GM12878 (cell line): ENCODE data around the gene CLCNKA. TPM values are rescaled to one million over a fixed set of nuclear protein-coding genes. Genes with fewer than 3 reads are reported as not detected.

Experiments
- ASH2L ChIP-seq: fragments of 300-600, 200-600 bp; sonication (generic); IDR thresholded peaks from 2 replicates; pipeline ENCODE4 v1.6.1; 2017; ENCODE audit warnings: low read depth, mild to moderate bottlenecking, borderline replicate concordance
- BCL11A ChIP-seq: IDR thresholded peaks from 2 replicates; pipeline ENCODE4 v1.6.1; 2011; ENCODE audit warnings: low read depth, low read length
- ESRRA ChIP-seq: IDR thresholded peaks from 2 replicates; pipeline ENCODE4 v1.6.1; 2012; ENCODE audit warnings: mild to moderate bottlenecking, low read length, improper control_type of control experiment
- MAX ChIP-seq: IDR thresholded peaks from 2 replicates; pipeline ENCODE4 v1.6.1; 2012; ENCODE audit warnings: low read depth, low read length, improper control_type of control experiment
- REST ChIP-seq: IDR thresholded peaks from 2 replicates; pipeline ENCODE4 v1.6.1; 2012; ENCODE audit warnings: mild to moderate bottlenecking, low read depth, low read length
- TARDBP ChIP-seq: IDR thresholded peaks from 2 replicates; pipeline ENCODE4 v1.6.1; 2016; ENCODE audit warnings: borderline replicate concordance
- polyA plus RNA-seq, 11 experiments: library from polyadenylated mRNA; depleted of rRNA in 4 of 11; unstranded in 6 of 11; stranded (reverse) in 5 of 11; fragments of >200 nt; fragmentation: Nextera tagmentation in 4 of 11; fragmentation: Illumina TruSeq in 1 of 11; extraction: Ambion mirVana in 4 of 11; extraction: Trizol in 1 of 11; gene quantifications; 1 replicate in 1 of 11; 2 replicates in 10 of 11; pipeline versions ENCODE4 v1.2.1 to v1.2.3, GENCODE V29; 2011 to 2016; ENCODE audit warnings: inconsistent platforms in 2 of 11, missing spikeins in 2 of 11, low read depth in 1 of 11
- total RNA-seq, 4 experiments: library from RNA; depleted of rRNA in 3 of 4; stranded (reverse); fragments of >200 nt in 3 of 4; fragmentation: Illumina TruSeq in 1 of 4; extraction: Trizol in 1 of 4; gene quantifications; 2 replicates each; pipeline versions ENCODE4 v1.2.1 to v1.2.3, GENCODE V29; 2013 to 2021
- TF ChIP-seq, protein P1 (sequence below): IDR thresholded peaks from 2 replicates; pipeline ENCODE4 v1.6.1; 2012; ENCODE audit warnings: improper control_type of control experiment, low read depth, low read length; ENCODE audit not compliant: insufficient replicate concordance
- TF ChIP-seq, protein P2 (sequence below): fragments of 450-650 bp; IDR thresholded peaks from 2 replicates; pipeline ENCODE4 v1.6.1; 2016; ENCODE audit warnings: mild to moderate bottlenecking
- TF ChIP-seq, protein P3 (sequence below): IDR thresholded peaks from 2 replicates; pipeline ENCODE4 v1.6.1; 2011; ENCODE audit warnings: borderline replicate concordance, low read depth, mild to moderate bottlenecking, moderate library complexity, mixed read lengths, low read length; ENCODE audit not compliant: insufficient read depth; ENCODE audit errors: extremely low read length
- TF ChIP-seq, protein P4 (sequence below): fragments of 450-650 bp; IDR thresholded peaks from 2 replicates; pipeline ENCODE4 v1.6.1; 2016; ENCODE audit warnings: mild to moderate bottlenecking, moderate library complexity, borderline replicate concordance

CLCNKA gene
- total and polyA plus RNA-seq, 10 of the 15 experiments (the other 5 are each of a cell fraction or from before 2014, with no cell fraction given), result 0.02 to 0.15 (median 0.08) TPM; not detected in 6

DNA sequence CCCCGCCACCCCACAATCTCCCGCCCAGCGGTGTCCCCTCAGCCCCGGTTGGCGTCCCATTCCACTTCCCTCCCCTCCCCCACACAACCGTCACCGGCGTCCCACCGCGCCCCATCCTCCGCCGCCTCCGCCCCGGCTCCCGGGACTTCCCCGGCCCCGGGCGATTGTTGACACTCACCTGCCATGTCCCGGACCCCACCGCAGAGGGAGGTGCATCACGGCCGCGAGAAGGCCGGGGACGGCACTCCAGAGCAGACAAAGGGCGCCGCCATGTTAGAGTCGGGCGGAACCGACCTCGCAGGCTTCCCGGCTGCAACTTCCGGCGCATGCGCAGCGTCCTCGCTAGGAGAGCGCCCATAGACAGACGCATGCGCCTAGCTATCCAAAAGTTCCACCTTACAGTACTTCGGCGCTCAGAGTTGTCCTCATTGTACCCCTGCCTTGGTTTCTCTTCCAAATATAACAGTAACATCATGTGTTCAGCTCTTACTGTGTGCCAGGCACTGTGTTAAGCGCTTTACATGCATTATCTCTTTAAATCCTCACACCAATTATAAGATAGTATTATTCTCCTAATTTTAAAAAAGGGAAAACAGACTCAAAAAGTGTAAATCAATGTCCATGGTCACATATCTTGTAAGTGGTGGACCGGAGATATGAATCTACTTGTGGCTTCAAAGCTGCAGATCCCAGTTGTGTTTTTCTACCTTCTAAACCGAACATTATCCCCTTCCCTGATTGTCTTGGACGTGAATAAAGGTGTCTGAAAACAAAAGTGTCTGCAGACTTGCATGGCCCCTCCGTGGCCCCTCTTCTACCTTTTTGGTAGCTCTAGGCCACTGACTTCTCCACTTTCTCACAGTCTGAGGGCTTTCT is 45.8 kb upstream of the CLCNKA start, which contains the start of gene ZBTB17 (continued):
- TF ChIP-seq, protein P1, sequence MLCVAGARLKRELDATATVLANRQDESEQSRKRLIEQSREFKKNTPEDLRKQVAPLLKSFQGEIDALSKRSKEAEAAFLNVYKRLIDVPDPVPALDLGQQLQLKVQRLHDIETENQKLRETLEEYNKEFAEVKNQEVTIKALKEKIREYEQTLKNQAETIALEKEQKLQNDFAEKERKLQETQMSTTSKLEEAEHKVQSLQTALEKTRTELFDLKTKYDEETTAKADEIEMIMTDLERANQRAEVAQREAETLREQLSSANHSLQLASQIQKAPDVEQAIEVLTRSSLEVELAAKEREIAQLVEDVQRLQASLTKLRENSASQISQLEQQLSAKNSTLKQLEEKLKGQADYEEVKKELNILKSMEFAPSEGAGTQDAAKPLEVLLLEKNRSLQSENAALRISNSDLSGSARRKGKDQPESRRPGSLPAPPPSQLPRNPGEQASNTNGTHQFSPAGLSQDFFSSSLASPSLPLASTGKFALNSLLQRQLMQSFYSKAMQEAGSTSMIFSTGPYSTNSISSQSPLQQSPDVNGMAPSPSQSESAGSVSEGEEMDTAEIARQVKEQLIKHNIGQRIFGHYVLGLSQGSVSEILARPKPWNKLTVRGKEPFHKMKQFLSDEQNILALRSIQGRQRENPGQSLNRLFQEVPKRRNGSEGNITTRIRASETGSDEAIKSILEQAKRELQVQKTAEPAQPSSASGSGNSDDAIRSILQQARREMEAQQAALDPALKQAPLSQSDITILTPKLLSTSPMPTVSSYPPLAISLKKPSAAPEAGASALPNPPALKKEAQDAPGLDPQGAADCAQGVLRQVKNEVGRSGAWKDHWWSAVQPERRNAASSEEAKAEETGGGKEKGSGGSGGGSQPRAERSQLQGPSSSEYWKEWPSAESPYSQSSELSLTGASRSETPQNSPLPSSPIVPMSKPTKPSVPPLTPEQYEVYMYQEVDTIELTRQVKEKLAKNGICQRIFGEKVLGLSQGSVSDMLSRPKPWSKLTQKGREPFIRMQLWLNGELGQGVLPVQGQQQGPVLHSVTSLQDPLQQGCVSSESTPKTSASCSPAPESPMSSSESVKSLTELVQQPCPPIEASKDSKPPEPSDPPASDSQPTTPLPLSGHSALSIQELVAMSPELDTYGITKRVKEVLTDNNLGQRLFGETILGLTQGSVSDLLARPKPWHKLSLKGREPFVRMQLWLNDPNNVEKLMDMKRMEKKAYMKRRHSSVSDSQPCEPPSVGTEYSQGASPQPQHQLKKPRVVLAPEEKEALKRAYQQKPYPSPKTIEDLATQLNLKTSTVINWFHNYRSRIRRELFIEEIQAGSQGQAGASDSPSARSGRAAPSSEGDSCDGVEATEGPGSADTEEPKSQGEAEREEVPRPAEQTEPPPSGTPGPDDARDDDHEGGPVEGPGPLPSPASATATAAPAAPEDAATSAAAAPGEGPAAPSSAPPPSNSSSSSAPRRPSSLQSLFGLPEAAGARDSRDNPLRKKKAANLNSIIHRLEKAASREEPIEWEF, result no peak
- no peak for TF ChIP-seq TARDBP
- TF ChIP-seq MAX, result no peak
- no peak; the same call in 1 of the 2 replicates for TF ChIP-seq ESRRA
- TF ChIP-seq, protein P2, sequence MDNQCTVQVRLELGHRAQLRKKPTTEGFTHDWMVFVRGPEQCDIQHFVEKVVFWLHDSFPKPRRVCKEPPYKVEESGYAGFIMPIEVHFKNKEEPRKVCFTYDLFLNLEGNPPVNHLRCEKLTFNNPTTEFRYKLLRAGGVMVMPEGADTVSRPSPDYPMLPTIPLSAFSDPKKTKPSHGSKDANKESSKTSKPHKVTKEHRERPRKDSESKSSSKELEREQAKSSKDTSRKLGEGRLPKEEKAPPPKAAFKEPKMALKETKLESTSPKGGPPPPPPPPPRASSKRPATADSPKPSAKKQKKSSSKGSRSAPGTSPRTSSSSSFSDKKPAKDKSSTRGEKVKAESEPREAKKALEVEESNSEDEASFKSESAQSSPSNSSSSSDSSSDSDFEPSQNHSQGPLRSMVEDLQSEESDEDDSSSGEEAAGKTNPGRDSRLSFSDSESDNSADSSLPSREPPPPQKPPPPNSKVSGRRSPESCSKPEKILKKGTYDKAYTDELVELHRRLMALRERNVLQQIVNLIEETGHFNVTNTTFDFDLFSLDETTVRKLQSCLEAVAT, result no peak
- TF ChIP-seq, protein P3, sequence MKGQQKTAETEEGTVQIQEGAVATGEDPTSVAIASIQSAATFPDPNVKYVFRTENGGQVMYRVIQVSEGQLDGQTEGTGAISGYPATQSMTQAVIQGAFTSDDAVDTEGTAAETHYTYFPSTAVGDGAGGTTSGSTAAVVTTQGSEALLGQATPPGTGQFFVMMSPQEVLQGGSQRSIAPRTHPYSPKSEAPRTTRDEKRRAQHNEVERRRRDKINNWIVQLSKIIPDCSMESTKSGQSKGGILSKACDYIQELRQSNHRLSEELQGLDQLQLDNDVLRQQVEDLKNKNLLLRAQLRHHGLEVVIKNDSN, result no peak
- TF ChIP-seq REST, result no peak
- no peak for TF ChIP-seq BCL11A
- TF ChIP-seq, protein P4, sequence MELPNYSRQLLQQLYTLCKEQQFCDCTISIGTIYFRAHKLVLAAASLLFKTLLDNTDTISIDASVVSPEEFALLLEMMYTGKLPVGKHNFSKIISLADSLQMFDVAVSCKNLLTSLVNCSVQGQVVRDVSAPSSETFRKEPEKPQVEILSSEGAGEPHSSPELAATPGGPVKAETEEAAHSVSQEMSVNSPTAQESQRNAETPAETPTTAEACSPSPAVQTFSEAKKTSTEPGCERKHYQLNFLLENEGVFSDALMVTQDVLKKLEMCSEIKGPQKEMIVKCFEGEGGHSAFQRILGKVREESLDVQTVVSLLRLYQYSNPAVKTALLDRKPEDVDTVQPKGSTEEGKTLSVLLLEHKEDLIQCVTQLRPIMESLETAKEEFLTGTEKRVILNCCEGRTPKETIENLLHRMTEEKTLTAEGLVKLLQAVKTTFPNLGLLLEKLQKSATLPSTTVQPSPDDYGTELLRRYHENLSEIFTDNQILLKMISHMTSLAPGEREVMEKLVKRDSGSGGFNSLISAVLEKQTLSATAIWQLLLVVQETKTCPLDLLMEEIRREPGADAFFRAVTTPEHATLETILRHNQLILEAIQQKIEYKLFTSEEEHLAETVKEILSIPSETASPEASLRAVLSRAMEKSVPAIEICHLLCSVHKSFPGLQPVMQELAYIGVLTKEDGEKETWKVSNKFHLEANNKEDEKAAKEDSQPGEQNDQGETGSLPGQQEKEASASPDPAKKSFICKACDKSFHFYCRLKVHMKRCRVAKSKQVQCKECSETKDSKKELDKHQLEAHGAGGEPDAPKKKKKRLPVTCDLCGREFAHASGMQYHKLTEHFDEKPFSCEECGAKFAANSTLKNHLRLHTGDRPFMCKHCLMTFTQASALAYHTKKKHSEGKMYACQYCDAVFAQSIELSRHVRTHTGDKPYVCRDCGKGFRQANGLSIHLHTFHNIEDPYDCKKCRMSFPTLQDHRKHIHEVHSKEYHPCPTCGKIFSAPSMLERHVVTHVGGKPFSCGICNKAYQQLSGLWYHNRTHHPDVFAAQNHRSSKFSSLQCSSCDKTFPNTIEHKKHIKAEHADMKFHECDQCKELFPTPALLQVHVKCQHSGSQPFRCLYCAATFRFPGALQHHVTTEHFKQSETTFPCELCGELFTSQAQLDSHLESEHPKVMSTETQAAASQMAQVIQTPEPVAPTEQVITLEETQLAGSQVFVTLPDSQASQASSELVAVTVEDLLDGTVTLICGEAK, result peak; percentile 85; the same call in 1 of the 2 replicates
- peak; percentile 94; the same call in 1 of the 2 replicates for TF ChIP-seq ASH2L
